K562 (cell line): ENCODE data around the gene HOXB5. TPM values are rescaled to one million over a fixed set of nuclear protein-coding genes. Genes with fewer than 3 reads are reported as not detected.
A peak's percentile ranks its signal among the peaks of the same experiment; 100 is the strongest.

ENCODE experiments used
- ARID2 ChIP-seq: fragments of 450-650 bp; IDR thresholded peaks from 2 replicates; pipeline ENCODE4 v1.6.1; 2017; ENCODE audit warnings: antibody characterized with exemption, mild to moderate bottlenecking
- ASH1L ChIP-seq: fragments of 450-650 bp; IDR thresholded peaks from 2 replicates; pipeline ENCODE4 v1.6.1; 2018; ENCODE audit warnings: borderline replicate concordance, mild to moderate bottlenecking, low read depth; ENCODE audit not compliant: partially characterized antibody
- CEBPB ChIP-seq: fragments of 450-650 bp; IDR thresholded peaks from 2 replicates; pipeline ENCODE4 v1.6.1; 2016; ENCODE audit warnings: missing genetic modification characterization, missing compliant biosample characterization
- HMG20A ChIP-seq: fragments of 450-650 bp; formaldehyde crosslinking; conservative IDR thresholded peaks from 2 replicates; pipeline ENCODE4 v1.4.0; 2020; ENCODE audit warnings: mild to moderate bottlenecking, mixed read lengths
- MYC ChIP-seq, 2 experiments: fragments of 250-450 bp in 1 of 2; sonication (Bioruptor Pico) in 1 of 2; IDR thresholded peaks; 2 replicates each; pipeline versions ENCODE4 v1.5.1 to v1.6.1; 2012 to 2021; ENCODE audit warnings: low read depth in 2 of 2, borderline replicate concordance in 1 of 2, improper control_type of control experiment in 1 of 2, low read length in 1 of 2, mild to moderate bottlenecking in 1 of 2, moderate library complexity in 1 of 2
- PKNOX1 ChIP-seq: fragments of 450-650 bp; IDR thresholded peaks from 2 replicates; pipeline ENCODE4 v1.6.1; 2016
- SNIP1 ChIP-seq: fragments of 450-650 bp; IDR thresholded peaks from 2 replicates; pipeline ENCODE4 v1.7.1; 2017; ENCODE audit warnings: low read depth, mild to moderate bottlenecking
- SNRNP70 ChIP-seq: fragments of 200-400 bp; formaldehyde crosslinking; optimal IDR thresholded peaks from 2 replicates; pipeline ENCODE3; 2017; ENCODE audit warnings: low read depth, low read length
- SP1 ChIP-seq: sonication (generic); formaldehyde crosslinking; IDR thresholded peaks from 2 replicates; pipeline ENCODE4 v1.8.1; 2022; ENCODE audit warnings: mild to moderate bottlenecking, missing genetic modification reagents
- SRSF7 ChIP-seq: fragments of 200-400 bp; formaldehyde crosslinking; optimal IDR thresholded peaks from 2 replicates; pipeline ENCODE3; 2017; ENCODE audit warnings: mild to moderate bottlenecking, low read depth, low read length
- WHSC1 ChIP-seq: IDR thresholded peaks from one replicate; pipeline ENCODE4 v1.6.1; 2012; ENCODE audit warnings: low read length, control low read depth, inconsistent platforms
- ZNF133 ChIP-seq: fragments of 250-450 bp; sonication (Bioruptor Pico); IDR thresholded peaks from 2 replicates; pipeline ENCODE4 v1.4.0; 2020; ENCODE audit warnings: mild to moderate bottlenecking
- ZNF134 ChIP-seq: fragments of 250-450 bp; sonication (Bioruptor Pico); conservative IDR thresholded peaks from 2 replicates; pipeline ENCODE4 v1.4.0; 2020
- ZNF217 ChIP-seq: sonication (generic); formaldehyde crosslinking; IDR thresholded peaks from 2 replicates; pipeline ENCODE4 v1.8.0; 2022; ENCODE audit warnings: mild to moderate bottlenecking, missing genetic modification reagents
- ZNF639 ChIP-seq, 2 experiments: fragments of 200-800 bp in 1 of 2; sonication (Bioruptor generic) in 1 of 2; sonication (generic) in 1 of 2; formaldehyde crosslinking in 1 of 2; IDR thresholded peaks in 1 of 2; conservative IDR thresholded peaks in 1 of 2; 2 replicates each; pipeline versions ENCODE4 v1.5.0 to v1.6.1; 2016 to 2020; ENCODE audit warnings: missing compliant biosample characterization in 1 of 2, missing genetic modification characterization in 1 of 2, missing genetic modification reagents in 1 of 2
- ZNF668 ChIP-seq: fragments of 250-450 bp; sonication (Bioruptor Pico); IDR thresholded peaks from 2 replicates; pipeline ENCODE4 v1.8.0; 2022; ENCODE audit warnings: mild to moderate bottlenecking, inconsistent platforms
- polyA plus RNA-seq, 8 experiments: library from polyadenylated mRNA; depleted of rRNA in 4 of 8; stranded (reverse) in 5 of 8; unstranded in 3 of 8; fragments of >200 nt; fragmentation: Nextera tagmentation in 2 of 8; fragmentation: Illumina TruSeq in 1 of 8; extraction: Ambion mirVana in 2 of 8; extraction: Trizol in 1 of 8; gene quantifications; 2 replicates each; pipeline versions ENCODE4 v1.2.1 to v1.2.3, GENCODE V29; 2011 to 2014; ENCODE audit warnings: inconsistent platforms in 1 of 8, missing spikeins in 1 of 8
- total RNA-seq, 7 experiments: library from RNA; depleted of rRNA in 6 of 7; stranded (reverse); fragments of >200 nt in 6 of 7; fragmentation: Illumina TruSeq in 2 of 7; extraction: Trizol in 2 of 7; gene quantifications; 2 replicates each; pipeline versions ENCODE4 v1.2.1 to v1.2.3, GENCODE V29; 2011 to 2021; ENCODE audit warnings: low replicate concordance in 1 of 7
- TF ChIP-seq, protein P1 (sequence below), 2 experiments: fragments of 450-650 bp; formaldehyde crosslinking in 1 of 2; IDR thresholded peaks; 2 replicates each; pipeline versions ENCODE4 v1.4.0 to v1.6.1; 2014 to 2020; ENCODE audit warnings: mild to moderate bottlenecking in 2 of 2, borderline replicate concordance in 1 of 2, low read depth in 1 of 2

The HOXB5 gene
- total and polyA plus RNA-seq, 9 of the 15 experiments (the other 6 are each of a cell fraction or from before 2014, with no cell fraction given): 0.24 to 2.7 (median 0.65) TPM

GRCh38 chr17:48618256-48618896, 24.8 kb upstream of the HOXB5 start (continued):
- no peak for TF ChIP-seq ZNF668 (CRISPR knock-in tag)
- no peak for TF ChIP-seq SNIP1
- 0 out of 2 replicates have a peak, but pooled peaks have one; percentile 5 for TF ChIP-seq SP1 (CRISPR knock-in tag)
- TF ChIP-seq HMG20A (CRISPR knock-in tag): no peak
- TF ChIP-seq WHSC1: no peak
- TF ChIP-seq CEBPB (tag): no peak
- TF ChIP-seq PKNOX1: no peak
- no peak for TF ChIP-seq ZNF217 (CRISPR knock-in tag)
- no peak for TF ChIP-seq SNRNP70
- TF ChIP-seq ZNF639 (CRISPR knock-in tag; conservative IDR thresholded peaks at IDR 0.05 in 1 of 2, IDR thresholded peaks at IDR 0.05 in 1 of 2): no peak
- TF ChIP-seq MYC (IDR thresholded peaks at IDR 0.05; ENCODE audit: low read depth, low read length): no peak
- no peak for TF ChIP-seq MYC (CRISPR knock-in tag; IDR thresholded peaks at IDR 0.05; ENCODE audit: borderline replicate concordance, low read depth)
- TF ChIP-seq, protein P1, sequence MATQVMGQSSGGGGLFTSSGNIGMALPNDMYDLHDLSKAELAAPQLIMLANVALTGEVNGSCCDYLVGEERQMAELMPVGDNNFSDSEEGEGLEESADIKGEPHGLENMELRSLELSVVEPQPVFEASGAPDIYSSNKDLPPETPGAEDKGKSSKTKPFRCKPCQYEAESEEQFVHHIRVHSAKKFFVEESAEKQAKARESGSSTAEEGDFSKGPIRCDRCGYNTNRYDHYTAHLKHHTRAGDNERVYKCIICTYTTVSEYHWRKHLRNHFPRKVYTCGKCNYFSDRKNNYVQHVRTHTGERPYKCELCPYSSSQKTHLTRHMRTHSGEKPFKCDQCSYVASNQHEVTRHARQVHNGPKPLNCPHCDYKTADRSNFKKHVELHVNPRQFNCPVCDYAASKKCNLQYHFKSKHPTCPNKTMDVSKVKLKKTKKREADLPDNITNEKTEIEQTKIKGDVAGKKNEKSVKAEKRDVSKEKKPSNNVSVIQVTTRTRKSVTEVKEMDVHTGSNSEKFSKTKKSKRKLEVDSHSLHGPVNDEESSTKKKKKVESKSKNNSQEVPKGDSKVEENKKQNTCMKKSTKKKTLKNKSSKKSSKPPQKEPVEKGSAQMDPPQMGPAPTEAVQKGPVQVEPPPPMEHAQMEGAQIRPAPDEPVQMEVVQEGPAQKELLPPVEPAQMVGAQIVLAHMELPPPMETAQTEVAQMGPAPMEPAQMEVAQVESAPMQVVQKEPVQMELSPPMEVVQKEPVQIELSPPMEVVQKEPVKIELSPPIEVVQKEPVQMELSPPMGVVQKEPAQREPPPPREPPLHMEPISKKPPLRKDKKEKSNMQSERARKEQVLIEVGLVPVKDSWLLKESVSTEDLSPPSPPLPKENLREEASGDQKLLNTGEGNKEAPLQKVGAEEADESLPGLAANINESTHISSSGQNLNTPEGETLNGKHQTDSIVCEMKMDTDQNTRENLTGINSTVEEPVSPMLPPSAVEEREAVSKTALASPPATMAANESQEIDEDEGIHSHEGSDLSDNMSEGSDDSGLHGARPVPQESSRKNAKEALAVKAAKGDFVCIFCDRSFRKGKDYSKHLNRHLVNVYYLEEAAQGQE (IDR thresholded peaks at IDR 0.05; ENCODE audit: borderline replicate concordance): peak; percentile 90
- TF ChIP-seq, protein P1 (CRISPR knock-in tag; IDR thresholded peaks at IDR 0.05; ENCODE audit: low read depth): no peak
- no peak for TF ChIP-seq ZNF134
- no peak for TF ChIP-seq ZNF133 (CRISPR knock-in tag)
- no peak for TF ChIP-seq SRSF7
- TF ChIP-seq ARID2: peak; percentile 81; the same call in 1 of the 2 replicates
- no peak for TF ChIP-seq ASH1L
